Bronchial epithelial cell (primary cell): ENCODE measurements around the gene ZXDC. TPM values are rescaled to one million over a fixed set of nuclear protein-coding genes. Genes with fewer than 3 reads are reported as not detected.

Source experiments
- DNase-seq: peaks from one replicate; pipeline ENCODE4 v3.0.0-alpha.2; 2010; ENCODE audit warnings: low read depth
- FAIRE-seq: peaks from 2 replicates; lab custom pipeline; 2011; peaks lifted over from hg19 to GRCh38; lab: Jason Lieb, UNC
- H3K27me3 ChIP-seq: 2 replicates; pipeline ENCODE4 v1.5.1; 2011; ENCODE audit warnings: low read length; ENCODE audit not compliant: control insufficient read depth, insufficient read depth
- H3K36me3 ChIP-seq: 2 replicates; pipeline ENCODE4 v1.5.1; 2011; ENCODE audit warnings: low read length; ENCODE audit not compliant: control insufficient read depth, insufficient read depth
- H3K4me3 ChIP-seq: 2 replicates; pipeline ENCODE4 v1.5.1; 2011; ENCODE audit warnings: mild to moderate bottlenecking, low read depth, low read length, control low read depth
- CTCF ChIP-seq: IDR thresholded peaks from 2 replicates; pipeline ENCODE4 v1.5.1; 2011; ENCODE audit warnings: mild to moderate bottlenecking, moderate library complexity, low read length, control low read depth, inconsistent platforms; ENCODE audit not compliant: insufficient read depth, severe bottlenecking
- total RNA-seq: library from RNA; depleted of rRNA; stranded (reverse); fragments of >200 nt; gene quantifications from 2 replicates; pipeline ENCODE4 v1.2.1, GENCODE V29; 2014

The ZXDC gene, protein sequence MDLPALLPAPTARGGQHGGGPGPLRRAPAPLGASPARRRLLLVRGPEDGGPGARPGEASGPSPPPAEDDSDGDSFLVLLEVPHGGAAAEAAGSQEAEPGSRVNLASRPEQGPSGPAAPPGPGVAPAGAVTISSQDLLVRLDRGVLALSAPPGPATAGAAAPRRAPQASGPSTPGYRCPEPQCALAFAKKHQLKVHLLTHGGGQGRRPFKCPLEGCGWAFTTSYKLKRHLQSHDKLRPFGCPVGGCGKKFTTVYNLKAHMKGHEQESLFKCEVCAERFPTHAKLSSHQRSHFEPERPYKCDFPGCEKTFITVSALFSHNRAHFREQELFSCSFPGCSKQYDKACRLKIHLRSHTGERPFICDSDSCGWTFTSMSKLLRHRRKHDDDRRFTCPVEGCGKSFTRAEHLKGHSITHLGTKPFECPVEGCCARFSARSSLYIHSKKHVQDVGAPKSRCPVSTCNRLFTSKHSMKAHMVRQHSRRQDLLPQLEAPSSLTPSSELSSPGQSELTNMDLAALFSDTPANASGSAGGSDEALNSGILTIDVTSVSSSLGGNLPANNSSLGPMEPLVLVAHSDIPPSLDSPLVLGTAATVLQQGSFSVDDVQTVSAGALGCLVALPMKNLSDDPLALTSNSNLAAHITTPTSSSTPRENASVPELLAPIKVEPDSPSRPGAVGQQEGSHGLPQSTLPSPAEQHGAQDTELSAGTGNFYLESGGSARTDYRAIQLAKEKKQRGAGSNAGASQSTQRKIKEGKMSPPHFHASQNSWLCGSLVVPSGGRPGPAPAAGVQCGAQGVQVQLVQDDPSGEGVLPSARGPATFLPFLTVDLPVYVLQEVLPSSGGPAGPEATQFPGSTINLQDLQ
- total RNA-seq, result 21.9 and 23.3 TPM in 2 replicates

DNA sequence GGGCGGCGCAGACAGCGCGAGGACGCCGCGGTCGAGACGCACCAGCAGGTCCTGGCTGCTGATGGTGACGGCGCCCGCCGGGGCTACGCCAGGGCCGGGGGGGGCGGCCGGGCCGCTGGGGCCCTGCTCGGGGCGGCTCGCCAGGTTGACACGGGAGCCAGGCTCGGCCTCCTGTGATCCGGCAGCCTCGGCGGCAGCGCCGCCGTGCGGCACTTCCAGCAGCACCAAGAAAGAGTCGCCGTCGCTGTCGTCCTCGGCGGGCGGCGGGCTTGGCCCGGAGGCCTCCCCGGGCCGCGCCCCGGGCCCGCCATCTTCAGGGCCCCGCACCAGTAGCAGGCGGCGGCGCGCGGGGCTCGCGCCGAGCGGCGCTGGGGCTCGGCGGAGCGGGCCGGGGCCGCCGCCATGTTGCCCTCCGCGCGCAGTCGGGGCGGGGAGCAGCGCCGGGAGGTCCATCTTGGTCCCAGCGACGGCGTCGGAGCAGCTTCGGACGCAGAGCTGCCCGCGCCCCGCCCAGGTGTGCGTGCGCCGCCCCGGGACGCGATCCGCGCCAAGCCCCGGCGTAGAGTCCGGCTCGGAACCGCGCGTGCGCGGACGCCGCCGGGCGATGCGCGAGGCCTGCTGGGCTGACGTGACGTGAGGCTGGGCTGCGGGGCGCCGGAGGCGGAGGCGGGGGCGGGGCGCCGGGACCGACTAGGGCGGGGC, at the start of gene ZXDC:
TSS of gene ZXDC (minus strand) at position 479 of the 702 bp plus-strand sequence. CDS start at position 453, 26 bp downstream.
- DNase-seq, result peak; percentile 80
- peak; percentile 69 for TF ChIP-seq CTCF
- Histone ChIP-seq H3K36me3 (peaks cover 5% of the 10 kb centered on the region), H3K27me3 (no peaks in the 10 kb centered on the region), H3K4me3 (peak within 1 kb of the TSS; percentile 54)
- no peak for FAIRE-seq

GRCh38 chr3:126525091-126525852, 49.6 kb upstream of the ZXDC start:
- Histone ChIP-seq H3K4me3 (no peak overlapping the region), H3K36me3 (no peaks in the 10 kb centered on the region), H3K27me3 (peaks cover 11% of the 10 kb centered on the region)
- no peak for TF ChIP-seq CTCF
- no peak for DNase-seq
- no peak for FAIRE-seq

GRCh38 chr3:126524429-126524988, 48.8 kb upstream of the ZXDC start:
- no peak for DNase-seq
- no peaks in the 10 kb centered on the region for H3K36me3 ChIP-seq
- peak overlapping the region; percentile 18 for H3K4me3 ChIP-seq
- TF ChIP-seq CTCF, result no peak
- H3K27me3 ChIP-seq, result peaks cover 13% of the 10 kb centered on the region
- no peak for FAIRE-seq

DNA sequence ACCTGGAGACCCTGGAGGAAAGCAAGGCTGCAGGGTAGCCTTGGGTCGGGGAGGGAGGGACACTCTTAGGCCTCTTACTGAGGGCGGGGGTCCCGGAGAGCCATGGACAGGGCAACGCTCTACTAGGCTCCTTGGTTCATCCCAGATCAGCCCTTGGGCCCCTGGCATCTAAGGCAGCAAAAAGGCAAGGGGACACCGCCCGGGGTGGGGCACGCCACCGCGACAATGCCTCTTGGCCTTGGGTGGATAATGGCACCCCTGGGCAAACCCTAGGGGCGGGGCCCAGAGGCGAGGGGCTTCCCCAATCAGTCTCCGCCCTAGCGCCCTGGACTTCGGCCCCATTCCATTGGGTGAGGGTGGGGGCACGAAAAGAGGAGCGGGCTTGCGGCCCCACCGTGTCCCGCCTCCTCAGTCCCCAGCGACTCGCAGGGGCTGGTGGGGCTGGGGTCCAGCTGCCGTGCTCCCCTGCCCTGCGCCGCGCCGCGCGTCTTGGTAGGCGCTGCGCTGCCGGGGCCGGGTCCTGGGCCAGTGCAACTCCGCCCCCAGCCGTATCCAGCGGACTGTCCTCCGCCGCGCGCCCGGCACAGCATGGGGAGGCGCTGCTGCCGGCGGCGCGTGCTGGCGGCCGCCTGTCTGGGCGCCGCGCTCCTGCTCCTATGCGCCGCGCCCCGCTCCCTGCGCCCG, 48.2 kb upstream of the ZXDC start, which contains the start of gene CHST13:
TSS of gene CHST13 (plus strand) at position 411 of the 684 bp plus-strand sequence. CDS start at position 589, 178 bp downstream.
- DNase-seq (peak; percentile 11), FAIRE-seq (no peak)
- Histone ChIP-seq H3K27me3 (peaks cover 13% of the 10 kb centered on the region), H3K4me3 (peak within 1 kb of the TSS; percentile 18), H3K36me3 (no peaks in the 10 kb centered on the region)
- no peak for TF ChIP-seq CTCF
